AG10803 (cell line): ENCODE results near the gene PLXDC2.

Experiments
- DNase-seq: peaks from one replicate; pipeline ENCODE4 v3.0.0; 2010; ENCODE audit warnings: low read depth
- H3K4me3 ChIP-seq: 2 replicates; pipeline ENCODE4 v1.5.1; 2011; ENCODE audit warnings: mild to moderate bottlenecking, low read length, control low read depth
- CTCF ChIP-seq: conservative IDR thresholded peaks from 2 replicates; pipeline ENCODE4 v1.5.1; 2011; ENCODE audit warnings: mild to moderate bottlenecking, low read length, control low read depth, inconsistent platforms

Gene PLXDC2

GRCh38 chr10:20118119-20118518, 301.9 kb downstream of the PLXDC2 start:
- DNase-seq: no peak
- no peak for TF ChIP-seq CTCF
- H3K4me3 ChIP-seq: no peak overlapping the region

GRCh38 chr10:20128811-20129210, 312.6 kb downstream of the PLXDC2 start:
- DNase-seq: no peak
- H3K4me3 ChIP-seq: no peak overlapping the region
- no peak for TF ChIP-seq CTCF

GRCh38 chr10:20132816-20133215, 316.6 kb downstream of the PLXDC2 start:
- no peak overlapping the region for H3K4me3 ChIP-seq
- no peak for TF ChIP-seq CTCF
- DNase-seq: no peak

- TF ChIP-seq CTCF: no peak
- no peak for DNase-seq
- H3K4me3 ChIP-seq: no peak overlapping the region
Measured at GRCh38 chr10:20133669-20134189, 317.5 kb downstream of the PLXDC2 start.

GRCh38 chr10:20142311-20142710, 326.1 kb downstream of the PLXDC2 start:
- TF ChIP-seq CTCF: no peak
- no peak for DNase-seq
- H3K4me3 ChIP-seq: no peak overlapping the region

GRCh38 chr10:20144268-20144667, 328.0 kb downstream of the PLXDC2 start:
- no peak for DNase-seq
- no peak overlapping the region for H3K4me3 ChIP-seq
- no peak for TF ChIP-seq CTCF

GRCh38 chr10:20146004-20146403, 329.8 kb downstream of the PLXDC2 start:
- H3K4me3 ChIP-seq: no peak overlapping the region
- DNase-seq: no peak
- TF ChIP-seq CTCF: no peak
